CD4-positive, alpha-beta T cell treated with Interleukin-12 subunit alpha and Interleukin-12 subunit beta, for 1 hour (primary cell): ENCODE measurements around the gene YEATS2.
A peak's percentile ranks its signal among the peaks of the same experiment; 100 is the strongest.
"Not testable (repeated sequence)": the region's sequence is repeated elsewhere in the genome, so short reads cannot be mapped to it uniquely, and the experiment has no call there.

Source experiments
- DNase-seq: peaks from one replicate; pipeline ENCODE4 v3.0.0-alpha.2; 2020

Gene YEATS2

DNA sequence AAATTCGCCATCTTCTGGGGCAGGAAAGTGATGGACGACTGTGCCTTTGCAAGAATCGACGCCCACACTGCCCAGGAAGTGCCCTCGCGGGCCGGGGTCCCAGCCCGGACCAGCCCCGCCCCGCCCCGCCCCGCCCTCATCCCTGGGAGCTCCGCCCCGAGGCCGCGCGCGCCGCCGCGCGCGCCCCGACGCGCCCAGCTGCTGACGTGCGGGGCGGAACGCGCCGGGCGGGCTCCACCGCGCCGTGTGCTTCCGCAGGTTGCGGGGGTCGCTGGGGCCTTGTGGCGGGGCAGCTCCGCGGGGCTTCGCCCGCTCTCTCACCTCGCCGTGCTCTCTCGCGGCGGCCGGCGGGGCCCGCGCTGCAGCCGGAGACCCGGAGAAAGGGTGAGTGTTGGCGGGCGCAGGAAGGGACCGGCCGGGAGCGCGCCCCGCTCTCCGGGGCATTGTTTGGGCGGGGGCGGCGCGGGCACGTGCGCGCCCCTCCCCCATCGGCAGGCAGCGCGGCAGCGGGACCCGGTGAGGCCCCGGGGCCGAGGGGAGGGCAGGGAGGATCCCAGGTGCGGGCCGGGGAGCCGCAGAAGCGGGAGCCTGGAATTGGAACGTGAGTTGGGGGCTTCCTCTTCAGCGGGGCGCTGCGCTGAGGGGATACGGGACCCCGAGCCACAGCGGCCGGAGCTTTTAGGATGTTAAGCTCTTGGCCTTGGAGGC lies at the start of gene YEATS2:
TSS of gene YEATS2 (plus strand) at position 188 of the 708 bp plus-strand sequence. CDS start 17,366 bp downstream, outside the sequence.
- DNase-seq = peak; percentile 76

- DNase-seq = no peak
Observed at GRCh38 chr3:183650554-183650953, 47.0 kb upstream of the YEATS2 start.

DNA sequence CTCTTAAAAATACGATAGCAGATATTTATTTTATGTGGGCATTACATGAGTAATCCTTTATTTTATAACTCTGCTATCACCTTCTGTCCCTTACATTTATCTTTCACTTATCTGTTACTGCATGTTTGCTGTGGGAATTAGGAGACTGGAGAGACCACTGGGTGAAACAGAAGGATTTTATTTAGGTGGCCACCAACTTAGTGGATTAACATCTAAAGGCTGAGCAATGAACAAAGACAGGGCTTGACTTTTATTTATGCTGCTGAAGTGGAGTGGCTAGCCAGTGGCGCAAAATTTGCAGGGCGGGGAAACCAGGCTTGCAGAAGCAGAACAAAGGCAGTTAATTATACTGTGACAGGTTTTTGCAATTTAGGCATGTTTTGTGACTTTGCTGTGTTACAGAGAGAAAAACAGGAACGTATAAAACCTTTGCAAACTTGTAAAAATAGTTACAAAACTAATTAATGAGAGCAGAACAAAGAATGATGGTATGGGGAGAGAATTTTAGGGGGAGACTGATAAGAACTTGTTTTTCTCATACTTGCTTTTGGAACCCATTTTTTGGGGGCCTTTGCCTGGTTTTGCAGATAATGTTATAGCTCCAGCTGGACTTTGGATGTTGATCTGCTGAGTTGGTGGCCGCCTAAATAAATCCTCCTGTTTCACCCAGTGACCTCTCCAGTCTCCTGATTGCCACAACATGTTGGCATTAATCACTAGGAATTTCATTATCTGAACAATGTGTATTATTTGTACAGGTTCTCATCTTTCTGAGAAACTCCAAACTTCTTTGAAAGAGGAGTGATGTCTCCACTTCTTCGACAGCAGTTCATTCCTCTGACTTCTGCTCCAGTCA lies 44.2 kb upstream of the YEATS2 start:
- DNase-seq = peak; percentile 20

DNA sequence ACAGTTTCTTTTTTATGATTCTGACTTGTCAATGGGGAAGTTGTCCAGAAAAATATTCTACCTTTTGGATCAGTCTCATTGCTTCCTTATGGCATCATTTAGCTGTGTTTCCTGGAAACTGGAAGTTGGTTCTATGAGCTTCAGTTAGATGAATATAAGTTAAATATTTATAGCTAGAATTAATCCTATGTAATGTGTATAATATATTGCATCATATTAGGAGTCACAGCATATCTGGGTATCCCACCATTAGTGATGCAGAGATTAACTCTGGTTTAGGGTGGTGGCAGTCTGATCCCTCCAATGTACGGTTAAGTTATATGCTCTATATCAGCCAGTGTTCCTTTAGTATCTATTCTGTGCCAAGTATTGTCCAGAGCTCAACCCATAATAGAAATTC lies 42.9 kb upstream of the YEATS2 start:
- no peak for DNase-seq

DNA sequence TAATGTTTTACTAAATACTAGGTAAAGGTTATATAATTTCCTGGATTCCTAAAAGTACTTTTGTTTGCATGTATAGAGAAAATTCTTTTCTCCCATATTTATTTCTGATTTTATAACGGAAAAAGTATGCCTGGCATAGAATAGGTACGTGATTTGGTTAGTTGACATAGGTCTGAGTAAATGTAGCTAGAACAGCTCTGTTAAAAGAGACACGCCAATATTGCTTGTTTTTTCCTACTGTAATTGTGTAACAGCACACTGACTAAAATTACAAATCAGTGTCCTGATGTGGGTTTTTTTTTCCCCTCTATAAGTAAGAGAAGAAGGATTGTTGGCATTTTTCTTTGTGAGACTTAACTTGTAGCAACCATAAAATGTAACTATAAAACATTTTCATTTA lies 35.5 kb upstream of the YEATS2 start:
- no peak for DNase-seq

DNA sequence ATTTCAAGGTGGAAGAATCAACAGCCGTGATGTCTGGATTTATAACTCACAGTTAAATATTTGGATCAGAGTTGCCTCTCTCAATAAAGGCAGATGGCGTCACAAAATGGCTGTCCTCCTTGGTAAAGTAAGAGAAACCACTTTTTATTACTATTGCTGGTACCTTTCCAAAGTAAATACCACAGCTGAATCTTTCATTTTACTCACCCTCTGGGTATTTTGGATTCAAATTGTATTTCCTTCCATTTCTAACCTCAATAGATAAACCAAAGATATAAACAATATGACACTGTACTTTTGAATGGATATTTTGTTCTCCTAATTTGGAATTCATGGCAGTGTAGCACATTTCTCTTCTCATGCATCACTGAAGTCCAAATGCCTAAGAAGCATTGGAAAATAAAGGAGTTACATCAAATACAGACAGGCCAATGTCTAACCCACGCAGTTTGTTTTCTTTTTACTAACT lies 32.6 kb upstream of the YEATS2 start:
- no peak for DNase-seq

DNA sequence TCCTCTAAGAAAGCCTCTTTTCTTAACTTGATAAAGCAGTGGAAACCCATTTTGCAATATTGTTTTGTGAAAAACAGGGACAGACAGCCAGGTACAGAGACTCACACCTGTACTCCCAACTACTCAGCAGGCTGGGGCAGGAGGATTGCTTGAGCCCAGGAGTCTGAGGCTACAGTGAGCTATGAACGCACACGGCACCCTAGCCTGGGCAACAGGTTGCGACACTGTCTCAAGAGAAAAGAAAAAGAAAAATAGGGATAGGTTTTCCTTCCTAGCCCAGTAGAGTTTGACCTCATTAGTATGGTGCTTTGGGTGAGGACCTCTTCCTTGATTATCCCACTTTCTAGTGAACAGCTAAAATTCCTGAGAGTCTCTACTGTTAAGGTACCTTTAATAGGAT lies 17.5 kb upstream of the YEATS2 start:
- DNase-seq = no peak

DNA sequence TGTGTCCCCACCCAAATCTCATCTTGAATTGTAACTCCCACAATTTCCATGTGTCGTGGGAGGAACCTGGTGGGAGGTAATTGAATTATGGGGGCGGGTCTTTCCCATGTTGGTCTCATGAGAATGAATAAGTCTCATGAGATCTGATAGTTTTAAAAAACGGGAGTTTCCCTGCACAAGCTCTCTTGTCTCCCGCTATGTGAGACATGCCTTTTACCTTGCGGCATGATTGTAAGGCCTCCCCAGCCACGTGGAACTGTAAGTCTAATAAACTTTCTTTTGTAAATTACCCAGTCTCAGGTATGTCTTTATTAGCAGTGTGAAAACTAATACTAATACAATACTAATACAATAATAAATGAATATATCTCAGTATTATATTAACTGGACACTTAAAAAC lies 9.9 kb upstream of the YEATS2 start:
- DNase-seq = no peak

- DNase-seq = no peak
Observed at GRCh38 chr3:183688874-183689273, 8.7 kb upstream of the YEATS2 start.

- DNase-seq = not testable (repeated sequence)
Observed at GRCh38 chr3:183689621-183690020, 8.0 kb upstream of the YEATS2 start.

GRCh38 chr3:183690402-183690995 lies 7.1 kb upstream of the YEATS2 start:
- no peak for DNase-seq

DNA sequence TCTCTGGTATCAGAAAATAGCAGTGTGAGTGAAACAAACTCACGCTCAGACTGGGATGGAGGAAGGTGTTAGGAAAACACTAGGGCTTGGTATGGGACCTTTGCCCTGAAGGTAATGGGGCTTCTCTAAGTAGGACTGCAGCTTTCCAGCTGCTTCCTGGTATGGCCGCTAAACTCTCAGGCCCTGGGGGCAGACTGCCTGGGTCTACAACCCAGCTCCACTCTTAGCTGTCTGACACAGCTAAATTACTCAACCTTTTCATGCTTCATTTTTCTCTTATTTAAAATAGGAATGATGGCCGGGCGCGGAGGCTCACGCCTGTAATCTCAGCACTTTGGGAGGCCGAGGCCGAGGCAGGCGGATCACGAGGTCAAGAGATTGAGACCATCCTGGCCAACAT lies 5.2 kb upstream of the YEATS2 start:
- DNase-seq = no peak

- no peak for DNase-seq
Observed at GRCh38 chr3:183695569-183696364, 1.8 kb upstream of the YEATS2 start.

DNA sequence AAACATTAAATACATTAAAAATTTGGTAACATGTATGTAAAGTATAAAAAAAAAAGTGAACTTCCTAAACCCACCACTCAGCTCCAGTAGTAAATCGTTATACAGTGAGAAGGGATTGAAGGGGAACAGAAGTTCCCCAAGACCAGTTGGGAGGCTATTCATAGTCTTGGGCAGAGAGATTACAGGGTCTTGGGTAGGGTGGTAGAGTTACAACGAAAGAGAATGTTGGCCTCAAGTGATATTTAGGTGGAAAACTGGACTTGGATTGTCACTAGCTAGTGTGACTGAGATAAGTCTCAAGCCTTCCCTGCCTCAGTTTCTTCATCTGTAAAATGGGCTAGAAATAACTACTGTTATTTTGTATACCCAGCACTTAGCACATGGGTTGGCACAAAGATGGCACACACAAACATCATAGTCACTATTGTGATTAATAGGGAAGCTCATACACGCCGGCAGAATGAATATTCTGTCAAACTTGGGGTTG lies 431 bp upstream of the YEATS2 start:
- no peak for DNase-seq

DNA sequence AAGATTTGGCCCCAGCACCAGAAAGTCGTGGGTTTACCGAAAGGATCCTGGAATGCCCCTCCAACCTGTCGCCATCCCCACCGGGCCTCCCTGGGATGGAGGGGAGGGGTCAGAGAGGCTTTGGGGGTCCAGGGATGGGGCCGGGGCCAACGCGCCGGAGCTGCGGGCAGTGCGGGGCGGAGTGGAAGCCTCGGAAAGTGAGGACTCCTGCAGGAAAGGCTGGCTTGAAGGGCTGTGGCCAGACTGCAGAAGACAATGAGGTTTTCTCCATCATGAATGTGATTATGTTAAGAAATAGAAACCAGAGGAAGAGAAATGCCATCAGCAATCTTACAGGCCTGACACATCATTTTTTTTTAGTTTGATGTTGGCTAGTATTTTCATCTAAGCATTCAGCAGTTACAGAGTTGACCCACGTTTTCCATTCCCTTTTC lies 738 bp downstream of the YEATS2 start:
- DNase-seq = peak; percentile 17

DNA sequence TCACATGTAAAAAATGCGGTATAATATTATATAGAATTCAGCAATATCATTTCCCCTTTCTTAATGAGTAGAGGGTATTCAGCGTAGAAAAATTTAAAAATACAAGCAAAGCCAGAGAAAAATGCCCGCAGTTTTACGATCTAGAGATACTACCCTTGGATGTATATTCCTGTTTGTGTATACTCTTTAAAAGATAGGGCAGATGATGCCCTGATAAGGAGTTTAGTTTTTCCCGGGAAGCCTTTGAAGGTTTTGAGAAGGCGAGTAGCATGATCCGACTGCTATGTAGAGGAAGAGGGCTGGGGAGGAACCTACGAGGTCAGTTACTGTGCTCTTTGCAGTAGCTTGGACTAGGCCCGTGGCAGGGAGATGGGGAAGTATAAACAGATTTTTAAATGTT lies 1.2 kb downstream of the YEATS2 start:
- peak; percentile 3 for DNase-seq

DNA sequence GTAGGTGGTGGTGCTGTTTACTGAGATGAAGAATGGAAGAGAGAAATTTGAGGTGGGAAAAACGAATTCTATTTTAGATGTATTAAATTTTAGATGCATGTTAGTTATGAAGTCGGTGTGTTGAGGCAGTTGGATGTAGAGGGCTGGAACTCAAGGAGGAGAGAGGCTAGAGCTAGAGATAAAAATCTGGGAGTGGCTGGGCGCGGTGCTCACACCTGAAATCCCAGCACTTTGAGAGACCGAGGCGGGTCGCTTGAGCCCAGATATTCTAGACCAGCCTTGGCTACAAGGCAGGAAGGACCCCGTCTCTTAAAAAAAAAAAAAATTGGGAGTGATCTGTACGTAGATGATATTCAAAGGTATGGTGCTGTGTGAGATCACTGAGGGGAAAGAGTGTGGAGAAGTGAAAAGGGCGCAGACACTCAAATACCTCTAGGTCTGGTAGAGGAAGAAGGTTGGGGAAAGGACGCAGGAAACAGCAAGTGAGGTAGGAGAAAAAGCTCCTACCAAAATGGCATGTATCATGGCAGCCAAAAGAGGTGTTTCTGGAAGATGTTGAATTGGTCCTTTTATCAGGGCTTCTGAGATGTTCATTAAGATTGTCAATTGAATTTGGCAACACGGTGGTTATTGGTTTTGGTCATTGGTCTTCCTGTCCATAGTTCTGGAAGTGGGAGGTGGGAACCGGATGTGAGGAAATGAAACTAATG lies 1.8 kb downstream of the YEATS2 start:
- peak; percentile 2 for DNase-seq

DNA sequence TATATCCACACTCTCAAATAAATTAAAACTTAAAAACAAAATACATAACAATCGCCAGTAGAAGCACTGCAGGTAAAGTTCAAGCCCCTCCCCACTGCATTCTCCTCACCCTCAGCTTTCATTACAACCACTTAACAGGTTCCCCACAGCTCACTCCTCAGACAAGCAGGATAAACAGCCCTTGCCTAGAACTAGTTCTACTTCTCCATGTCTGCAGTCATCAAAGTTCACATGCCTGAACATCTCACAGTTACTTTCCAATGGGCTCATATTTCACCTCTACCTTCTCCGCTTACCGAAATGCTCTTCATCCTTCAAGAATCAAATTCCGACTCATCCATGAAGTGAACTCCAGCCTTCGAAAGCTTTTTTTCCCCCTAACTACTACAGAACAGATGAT lies 4.1 kb downstream of the YEATS2 start:
- DNase-seq = no peak

GRCh38 chr3:183703892-183704291 lies 6.3 kb downstream of the YEATS2 start:
- DNase-seq = not testable (repeated sequence)

DNA sequence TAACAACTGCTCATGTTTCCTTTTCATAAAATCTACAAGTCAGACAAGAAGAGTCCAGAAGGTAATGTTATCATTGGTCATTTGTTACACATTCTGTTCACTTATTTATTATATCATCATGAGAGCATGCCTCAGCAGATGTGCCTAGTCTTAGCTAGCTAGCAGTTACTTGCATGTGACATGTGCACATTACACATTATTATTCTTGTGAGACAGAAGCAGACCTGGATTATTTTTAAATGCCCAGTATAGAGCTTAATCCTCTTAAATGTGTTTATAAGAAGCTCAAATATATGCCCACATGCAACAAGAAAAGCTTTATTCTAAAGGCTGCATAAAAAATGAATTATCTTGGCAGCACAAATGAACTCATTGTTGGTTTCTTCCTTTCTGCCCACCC lies 12.6 kb downstream of the YEATS2 start:
- DNase-seq = no peak

DNA sequence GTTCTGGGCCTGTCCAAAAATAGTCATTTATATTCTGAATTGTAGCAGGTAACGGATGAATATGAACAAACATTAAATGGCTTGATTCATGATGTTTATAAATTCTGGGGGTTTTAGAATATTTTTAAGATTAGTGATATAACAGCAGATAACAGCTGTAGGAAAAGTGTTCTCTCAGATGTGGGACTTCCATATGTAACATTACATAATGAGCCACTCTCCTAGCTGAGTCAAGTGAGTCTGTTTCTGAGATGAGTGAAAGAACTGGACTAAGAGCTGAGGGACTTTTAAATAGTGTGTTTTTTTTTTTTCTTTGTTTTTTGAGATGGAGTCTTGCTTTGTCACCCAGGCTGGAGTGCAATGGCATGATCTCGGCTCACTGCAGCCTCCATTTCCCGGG lies 13.9 kb downstream of the YEATS2 start:
- DNase-seq = no peak

DNA sequence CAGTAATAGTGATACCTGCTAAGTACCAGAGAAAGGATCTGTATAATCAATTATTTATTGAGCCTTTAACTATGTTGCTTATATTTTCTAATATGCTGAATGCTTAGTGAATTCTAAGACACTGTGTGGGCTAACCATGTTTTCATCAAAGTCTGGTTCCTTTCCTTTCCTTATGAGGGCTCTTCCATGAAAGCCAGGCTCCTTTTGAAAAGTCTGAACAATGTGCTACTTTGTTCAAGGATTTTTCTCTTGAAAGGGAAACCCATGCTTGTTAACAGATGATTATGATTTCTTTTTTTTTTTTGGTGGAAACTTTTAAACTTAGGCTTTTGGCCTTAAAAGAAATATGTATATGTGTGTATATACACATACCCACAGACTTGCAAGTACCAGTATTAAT lies 17.0 kb downstream of the YEATS2 start:
- DNase-seq = no peak
